Dendritic cell treated with granulocyte-macrophage colony-stimulating factor and Interleukin-4, amounts not matched to agents 40 ng/mL and 50 ng/mL, for 4 days (primary cell): ENCODE results near the gene BTN1A1.

Source experiments
- H3K27ac Mint-ChIP-seq: one replicate; pipeline ENCODE4 v1.8.0; 2022; ENCODE audit warnings: mild to moderate bottlenecking, mixed read lengths
- H3K27me3 Mint-ChIP-seq: one replicate; pipeline ENCODE4 v1.8.0; 2022; ENCODE audit warnings: mild to moderate bottlenecking, mixed read lengths
- H3K36me3 Mint-ChIP-seq: one replicate; pipeline ENCODE4 v1.8.0; 2022; ENCODE audit warnings: low read depth, mixed read lengths
- H3K4me1 Mint-ChIP-seq: one replicate; pipeline ENCODE4 v1.8.0; 2022; ENCODE audit warnings: low read depth, mixed read lengths
- H3K4me3 Mint-ChIP-seq: one replicate; pipeline ENCODE4 v1.8.0; 2022; ENCODE audit warnings: mild to moderate bottlenecking, moderate library complexity, mixed read lengths
- H3K9me3 Mint-ChIP-seq: one replicate; pipeline ENCODE4 v1.8.0; 2022; ENCODE audit warnings: mixed read lengths
- intact Hi-C: fragments of 100-400 bp; cut with micrococcal nuclease; formaldehyde crosslinking; loops from one replicate; pipeline ENCODE4 v1.15.0; 2022

BTN1A1 gene

GRCh38 chr6:26530203-26530602 lies 30.1 kb downstream of the BTN1A1 start:
- Mint-ChIP-seq H3K4me3 (no peak overlapping the region), H3K27me3 (no peaks in the 10 kb centered on the region), H3K27ac (no peak overlapping the region), H3K36me3 (peaks cover 6% of the 10 kb centered on the region), H3K9me3 (no peaks in the 10 kb centered on the region), H3K4me1 (peaks cover 40% of the 10 kb centered on the region)
- intact Hi-C loops, result no loop called here

GRCh38 chr6:26531897-26532296 lies 31.8 kb downstream of the BTN1A1 start:
- no peaks in the 10 kb centered on the region for H3K27me3 Mint-ChIP-seq
- H3K4me1 Mint-ChIP-seq, result peaks cover 38% of the 10 kb centered on the region
- peaks cover 8% of the 10 kb centered on the region for H3K36me3 Mint-ChIP-seq
- peak overlapping the region; percentile 85 for H3K27ac Mint-ChIP-seq
- no peaks in the 10 kb centered on the region for H3K9me3 Mint-ChIP-seq
- intact Hi-C loops, result no loop called here
- H3K4me3 Mint-ChIP-seq, result peak overlapping the region; percentile 49

DNA sequence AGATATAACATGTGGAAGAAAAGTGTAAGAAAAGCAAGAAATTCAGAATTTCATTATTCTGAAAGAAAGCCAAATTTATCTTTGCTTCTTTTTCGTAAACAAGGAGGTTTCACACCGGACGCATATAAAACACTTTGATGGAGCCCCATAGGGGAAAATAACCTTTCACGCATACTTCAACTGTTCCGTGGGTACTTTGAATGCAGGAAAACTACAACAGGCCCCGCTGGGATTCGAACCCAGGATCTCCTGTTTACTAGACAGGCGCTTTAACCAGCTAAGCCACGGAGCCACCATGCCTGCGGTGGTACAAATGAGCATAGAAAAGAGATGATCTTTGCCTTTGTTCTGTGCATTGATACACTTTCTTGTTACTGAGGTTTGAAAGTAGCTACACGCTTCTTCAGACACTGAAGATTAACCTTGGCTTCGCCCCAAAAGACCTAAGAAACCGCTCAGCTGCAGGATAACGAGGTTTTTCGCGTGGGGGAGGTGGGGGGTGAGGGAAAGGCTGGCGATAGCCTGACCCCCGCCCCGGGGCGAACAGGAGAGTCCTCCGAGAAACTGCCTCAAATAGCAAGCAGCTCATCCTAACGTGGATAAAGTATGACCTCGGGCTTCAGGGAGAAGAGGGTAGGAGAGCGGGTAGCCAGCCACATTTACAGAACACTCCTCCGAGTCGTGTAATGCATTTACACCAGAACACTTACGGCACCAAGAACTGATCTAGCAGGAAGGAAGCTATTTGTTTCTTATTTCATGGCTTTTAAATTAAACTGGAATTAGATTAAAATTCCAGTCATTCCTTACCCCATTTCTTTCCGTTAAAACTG lies 32.8 kb downstream of the BTN1A1 start:
- peak overlapping the region; percentile 85 for H3K27ac Mint-ChIP-seq
- intact Hi-C loops, result loop anchor here (1.0 kb wide), 1 partner anchor 39 kb away; no protein-coding TSS in a partner anchor
- H3K4me3 Mint-ChIP-seq, result peak overlapping the region; percentile 96
- H3K9me3 Mint-ChIP-seq, result no peaks in the 10 kb centered on the region
- H3K27me3 Mint-ChIP-seq, result no peaks in the 10 kb centered on the region
- peaks cover 15% of the 10 kb centered on the region for H3K36me3 Mint-ChIP-seq
- H3K4me1 Mint-ChIP-seq, result peaks cover 43% of the 10 kb centered on the region

DNA sequence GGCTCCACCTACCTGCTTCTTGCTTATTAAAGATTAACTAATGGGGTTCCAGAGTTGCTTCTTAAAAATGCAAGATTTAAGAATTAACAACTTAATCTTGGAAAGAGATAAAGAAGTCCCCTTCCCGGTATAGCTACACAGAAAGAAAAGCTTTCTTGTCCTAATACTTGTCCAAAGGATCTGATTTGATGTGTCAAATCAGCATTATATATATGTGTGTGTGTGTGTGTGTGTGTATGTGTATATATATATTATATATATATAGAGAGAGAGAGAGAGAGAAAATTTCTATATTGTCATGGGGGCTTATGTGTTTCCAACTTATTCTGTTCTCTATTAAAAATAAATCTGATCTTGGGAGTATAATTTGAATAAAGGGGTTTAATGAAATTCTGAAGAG lies 33.4 kb downstream of the BTN1A1 start:
- intact Hi-C loops, result loop anchor here (1.0 kb wide), 1 partner anchor 39 kb away; no protein-coding TSS in a partner anchor
- Mint-ChIP-seq H3K4me1 (peaks cover 45% of the 10 kb centered on the region), H3K27ac (peak overlapping the region; percentile 85), H3K27me3 (no peaks in the 10 kb centered on the region), H3K4me3 (peak overlapping the region; percentile 96), H3K9me3 (no peaks in the 10 kb centered on the region), H3K36me3 (peaks cover 22% of the 10 kb centered on the region)

DNA sequence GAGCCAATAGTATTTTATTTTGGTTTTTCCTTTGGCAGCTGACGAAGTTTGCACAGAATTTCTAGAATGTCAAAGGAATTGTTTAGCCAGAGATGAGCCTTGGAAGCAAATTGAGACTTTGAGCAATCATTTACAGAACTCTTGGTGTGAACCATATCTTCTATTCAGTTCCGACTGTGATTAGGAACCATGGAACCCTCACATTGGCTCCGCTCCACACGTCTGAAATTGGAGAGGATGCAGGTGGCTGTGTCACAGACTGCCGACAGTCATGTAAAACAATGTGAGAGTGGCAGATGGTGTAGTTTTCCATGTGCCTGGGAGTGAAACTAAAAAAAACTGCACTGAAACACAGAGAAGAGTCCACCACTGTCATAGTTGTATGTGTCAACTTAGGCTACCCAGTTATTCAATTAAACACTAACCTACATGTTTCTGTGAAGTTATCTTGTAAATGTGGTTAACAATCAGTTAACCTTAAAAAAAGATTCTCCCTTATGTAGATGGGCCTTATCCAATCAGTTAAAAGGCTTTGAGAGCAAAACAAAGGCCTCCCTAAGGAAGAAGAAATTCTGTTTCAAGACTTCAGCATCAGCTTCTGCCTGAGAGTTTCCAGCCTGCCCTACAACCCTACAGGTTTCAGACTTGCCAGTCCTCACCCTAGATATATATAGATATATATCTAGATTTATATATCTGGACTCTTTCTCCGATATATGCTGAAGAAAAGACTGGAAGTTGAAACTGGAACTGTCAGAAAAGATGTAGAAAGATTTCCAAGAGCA lies 34.8 kb downstream of the BTN1A1 start:
- intact Hi-C loops, result loop anchor here (5.0 kb wide), 1 partner anchor 58 kb away; no protein-coding TSS in a partner anchor
- no peaks in the 10 kb centered on the region for H3K27me3 Mint-ChIP-seq
- H3K4me1 Mint-ChIP-seq, result peaks cover 56% of the 10 kb centered on the region
- no peaks in the 10 kb centered on the region for H3K9me3 Mint-ChIP-seq
- no peak overlapping the region for H3K4me3 Mint-ChIP-seq
- peaks cover 24% of the 10 kb centered on the region for H3K36me3 Mint-ChIP-seq
- no peak overlapping the region for H3K27ac Mint-ChIP-seq

- peak overlapping the region; percentile 84 for H3K4me3 Mint-ChIP-seq
- peak overlapping the region; percentile 94 for H3K27ac Mint-ChIP-seq
- H3K4me1 Mint-ChIP-seq, result peaks cover 61% of the 10 kb centered on the region
- no peaks in the 10 kb centered on the region for H3K9me3 Mint-ChIP-seq
- intact Hi-C loops, result loop anchor here (2.0 to 5.0 kb wide), 2 partner anchors 16 to 59 kb away; no protein-coding TSS in a partner anchor
- H3K27me3 Mint-ChIP-seq, result no peaks in the 10 kb centered on the region
- peaks cover 37% of the 10 kb centered on the region for H3K36me3 Mint-ChIP-seq
These were observed 36.6 kb downstream of the BTN1A1 start for GRCh38 chr6:26536571-26537159.

DNA sequence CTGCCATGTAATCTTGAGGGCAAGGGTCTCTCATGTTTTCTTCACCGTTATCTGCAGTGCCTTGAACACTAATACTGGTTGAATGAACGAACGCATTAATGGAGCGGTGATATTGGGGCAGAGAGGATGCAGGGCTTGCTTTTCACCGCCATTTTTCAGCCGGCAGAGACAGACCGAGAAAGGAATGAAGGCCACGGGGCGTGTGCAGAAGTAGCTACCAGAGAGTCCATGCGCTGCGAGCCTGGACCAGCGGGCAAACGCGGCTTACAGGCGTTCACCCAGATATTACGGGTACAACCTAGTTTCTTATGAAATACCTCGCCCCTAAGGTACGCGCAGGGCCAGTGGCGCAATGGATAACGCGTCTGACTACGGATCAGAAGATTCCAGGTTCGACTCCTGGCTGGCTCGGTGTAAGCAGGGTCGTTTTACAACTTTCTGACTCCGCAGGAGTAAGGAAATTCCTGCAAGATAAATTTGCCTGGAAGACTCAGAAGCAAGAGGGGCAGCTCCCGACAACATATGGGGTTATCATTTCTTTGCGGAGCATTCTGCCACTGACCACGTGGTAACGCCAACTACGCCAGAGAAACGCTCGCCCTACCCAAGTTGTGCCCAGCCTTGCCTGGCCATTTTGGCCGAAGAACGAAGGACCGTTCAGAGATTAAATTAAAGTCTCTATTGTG lies 37.2 kb downstream of the BTN1A1 start:
- H3K4me1 Mint-ChIP-seq, result peaks cover 56% of the 10 kb centered on the region
- intact Hi-C loops, result loop anchor here (2.0 to 5.0 kb wide), 2 partner anchors 17 to 60 kb away; no protein-coding TSS in a partner anchor
- H3K27ac Mint-ChIP-seq, result peak overlapping the region; percentile 94
- H3K27me3 Mint-ChIP-seq, result no peaks in the 10 kb centered on the region
- H3K9me3 Mint-ChIP-seq, result no peaks in the 10 kb centered on the region
- H3K36me3 Mint-ChIP-seq, result peaks cover 37% of the 10 kb centered on the region
- H3K4me3 Mint-ChIP-seq, result peak overlapping the region; percentile 84

- no peaks in the 10 kb centered on the region for H3K9me3 Mint-ChIP-seq
- peaks cover 54% of the 10 kb centered on the region for H3K4me1 Mint-ChIP-seq
- intact Hi-C loops, result loop anchor here (2.0 to 5.0 kb wide), 2 partner anchors 17 to 61 kb away; no protein-coding TSS in a partner anchor
- H3K27me3 Mint-ChIP-seq, result no peaks in the 10 kb centered on the region
- H3K4me3 Mint-ChIP-seq, result peak within 1 kb of the TSS; percentile 84
- H3K36me3 Mint-ChIP-seq, result peaks cover 41% of the 10 kb centered on the region
- H3K27ac Mint-ChIP-seq, result peak within 1 kb of the TSS; percentile 94
These were observed 37.9 kb downstream of the BTN1A1 start, which contains the start of gene HMGN4 for GRCh38 chr6:26537846-26538571. HMGN4 (plus strand) TSS chr6:26538366; CDS start chr6:26545207, 6,841 bp downstream.

DNA sequence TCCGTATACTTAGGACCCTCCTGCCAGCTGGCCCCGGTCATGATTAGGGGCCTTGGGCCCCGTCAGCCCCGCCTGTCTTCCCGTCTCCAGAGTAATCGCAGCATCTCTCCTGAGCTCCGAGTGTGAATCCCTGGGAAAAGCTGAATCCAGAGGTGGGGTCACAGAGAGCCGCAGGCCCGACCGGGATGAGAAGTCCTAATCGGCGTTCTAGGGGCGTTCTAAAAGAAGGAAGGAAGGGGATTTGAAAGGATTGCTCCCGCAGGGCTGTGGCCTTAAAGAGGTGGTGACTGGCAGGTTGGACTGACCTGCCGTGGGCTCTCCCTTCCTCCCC lies 38.4 kb downstream of the BTN1A1 start:
- Mint-ChIP-seq H3K27ac (peak overlapping the region; percentile 94), H3K36me3 (peaks cover 42% of the 10 kb centered on the region), H3K9me3 (no peaks in the 10 kb centered on the region), H3K4me3 (peak overlapping the region; percentile 84), H3K27me3 (no peaks in the 10 kb centered on the region), H3K4me1 (peaks cover 48% of the 10 kb centered on the region)
- intact Hi-C loops, result loop anchor here (5.0 kb wide), 1 partner anchor 61 kb away; no protein-coding TSS in a partner anchor

- Mint-ChIP-seq H3K27ac (peak overlapping the region; percentile 94), H3K4me1 (peaks cover 44% of the 10 kb centered on the region), H3K27me3 (no peaks in the 10 kb centered on the region), H3K9me3 (no peaks in the 10 kb centered on the region), H3K4me3 (peak overlapping the region; percentile 84), H3K36me3 (peaks cover 47% of the 10 kb centered on the region)
- intact Hi-C loops, result loop anchor here (5.0 kb wide), 1 partner anchor 62 kb away; no protein-coding TSS in a partner anchor
These were observed 39.0 kb downstream of the BTN1A1 start for GRCh38 chr6:26539071-26539615.

DNA sequence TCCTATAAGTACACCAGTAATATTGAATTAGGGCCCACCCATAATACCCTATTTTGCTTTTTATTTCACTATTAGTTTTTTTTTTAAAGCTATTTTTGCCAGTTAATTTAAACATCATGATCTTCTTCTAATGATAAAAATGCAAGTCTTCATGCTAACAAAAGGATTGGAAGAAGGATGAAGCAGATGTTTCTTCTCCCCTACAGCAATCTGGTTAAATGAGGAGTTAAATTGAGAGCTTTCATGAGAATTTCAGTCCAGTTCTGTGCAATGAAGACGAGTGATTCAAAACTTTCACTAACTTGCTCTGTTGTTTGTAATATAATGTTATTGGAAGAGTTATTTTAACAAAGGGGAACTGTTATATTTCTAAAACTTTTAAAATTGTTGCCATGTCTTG lies 41.5 kb downstream of the BTN1A1 start:
- Mint-ChIP-seq H3K4me3 (no peak overlapping the region), H3K9me3 (no peaks in the 10 kb centered on the region)

DNA sequence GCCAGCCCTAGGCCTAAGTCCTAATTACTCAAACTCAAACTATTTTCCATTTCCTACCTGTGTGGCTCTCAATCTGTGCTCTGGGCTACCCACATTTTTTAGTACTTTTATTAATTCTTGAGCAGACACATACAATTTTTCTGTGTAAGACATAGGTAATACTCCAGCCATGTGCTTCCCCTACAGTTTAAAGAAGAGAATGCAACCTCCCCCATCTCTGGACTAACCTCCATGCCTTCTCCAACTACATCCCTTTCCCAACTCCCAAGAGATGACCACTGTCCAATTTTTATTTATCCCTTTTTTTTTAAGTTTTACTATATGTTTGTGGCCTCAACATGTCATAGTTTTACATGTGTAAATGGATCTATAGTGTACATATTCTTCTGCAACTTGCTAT lies 43.9 kb downstream of the BTN1A1 start:
- Mint-ChIP-seq H3K9me3 (no peaks in the 10 kb centered on the region), H3K36me3 (peaks cover 59% of the 10 kb centered on the region), H3K27me3 (no peaks in the 10 kb centered on the region), H3K4me3 (no peak overlapping the region), H3K27ac (no peak overlapping the region), H3K4me1 (peaks cover 46% of the 10 kb centered on the region)
- intact Hi-C loops, result no loop called here

More for the DNA sequence above, 41.5 kb downstream of the BTN1A1 start:
- peaks cover 67% of the 10 kb centered on the region for H3K36me3 Mint-ChIP-seq
- no peaks in the 10 kb centered on the region for H3K27me3 Mint-ChIP-seq
- intact Hi-C loops, result no loop called here
- H3K27ac Mint-ChIP-seq, result no peak overlapping the region
- H3K4me1 Mint-ChIP-seq, result peaks cover 58% of the 10 kb centered on the region
